ENCODE data around the gene TIMP4. TPM values are rescaled to one million over a fixed set of nuclear protein-coding genes. Genes with fewer than 3 reads are reported as not detected.

Gene TIMP4
- total RNA-seq, 1 experiment from 2014 or later, result 5.1 TPM

GRCh38 chr3:12148183-12148940, 10.3 kb downstream of the TIMP4 start:
- no peak for DNase-seq (ENCODE audit: low read depth)

GRCh38 chr3:12147049-12147780, 11.5 kb downstream of the TIMP4 start:
- DNase-seq (ENCODE audit: low read depth), result no peak

- no peak for DNase-seq (ENCODE audit: low read depth)
Measured at GRCh38 chr3:12143949-12144504, 14.7 kb downstream of the TIMP4 start.

- DNase-seq (ENCODE audit: low read depth), result no peak
Measured at GRCh38 chr3:12142476-12142875, 16.2 kb downstream of the TIMP4 start.

GRCh38 chr3:12141350-12141749, 17.4 kb downstream of the TIMP4 start:
- no peak for DNase-seq (ENCODE audit: low read depth)

- DNase-seq (ENCODE audit: low read depth), result peak; percentile 55
Measured at GRCh38 chr3:12139111-12139511, 19.6 kb downstream of the TIMP4 start.

GRCh38 chr3:12138044-12138443, 20.7 kb downstream of the TIMP4 start:
- DNase-seq (ENCODE audit: low read depth), result peak; percentile 46

GRCh38 chr3:12136371-12136770, 22.3 kb downstream of the TIMP4 start:
- DNase-seq (ENCODE audit: low read depth), result no peak

- DNase-seq (ENCODE audit: low read depth), result peak; percentile 48
Measured at GRCh38 chr3:12135029-12135657, 23.6 kb downstream of the TIMP4 start.

GRCh38 chr3:12132881-12133280, 25.8 kb downstream of the TIMP4 start:
- no peak for DNase-seq (ENCODE audit: low read depth)

- no peak for DNase-seq (ENCODE audit: low read depth)
Measured at GRCh38 chr3:12131351-12132090, 27.2 kb downstream of the TIMP4 start.

- DNase-seq (ENCODE audit: low read depth), result no peak
Measured at GRCh38 chr3:12127391-12127790, 31.3 kb downstream of the TIMP4 start.

GRCh38 chr3:12125772-12126171, 32.9 kb downstream of the TIMP4 start:
- DNase-seq (ENCODE audit: low read depth), result no peak

- DNase-seq (ENCODE audit: low read depth), result no peak
Measured at GRCh38 chr3:12121466-12121865, 37.2 kb downstream of the TIMP4 start.

GRCh38 chr3:12120374-12121140, 38.2 kb downstream of the TIMP4 start:
- DNase-seq (ENCODE audit: low read depth), result peak; percentile 7

- DNase-seq (ENCODE audit: low read depth), result no peak
Measured at GRCh38 chr3:12117473-12117872, 41.2 kb downstream of the TIMP4 start.

GRCh38 chr3:12116870-12117269, 41.8 kb downstream of the TIMP4 start:
- no peak for DNase-seq (ENCODE audit: low read depth)

- DNase-seq (ENCODE audit: low read depth), result no peak
Measured at GRCh38 chr3:12115849-12116248, 42.9 kb downstream of the TIMP4 start.

- DNase-seq (ENCODE audit: low read depth), result no peak
Measured at GRCh38 chr3:12115104-12115503, 43.6 kb downstream of the TIMP4 start.

GRCh38 chr3:12114251-12114650, 44.5 kb downstream of the TIMP4 start:
- no peak for DNase-seq (ENCODE audit: low read depth)

Measured in M059J (cell line).